ENCODE results near the gene SPA17.

The SPA17 gene

DNA sequence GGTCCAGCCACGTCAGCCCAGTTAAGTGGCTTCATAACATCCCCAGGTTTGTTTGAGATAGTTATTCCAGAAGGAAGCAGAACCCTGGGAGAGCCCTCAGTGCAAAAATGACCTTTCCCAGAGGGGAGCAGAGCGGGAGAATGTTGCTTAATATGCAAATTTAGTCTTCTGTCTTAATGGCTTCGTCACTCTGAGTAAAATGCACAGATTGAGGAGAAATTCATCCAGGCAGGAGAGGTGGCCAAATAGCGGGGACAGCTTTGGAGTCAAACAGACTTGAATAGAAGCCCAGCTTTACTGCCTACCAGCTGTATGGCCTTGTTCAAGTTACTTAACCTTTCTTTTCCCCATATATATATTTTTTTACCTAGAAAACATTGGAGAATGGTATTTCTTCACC, 53.8 kb downstream of the SPA17 start:
- no peak for DNase-seq

DNA sequence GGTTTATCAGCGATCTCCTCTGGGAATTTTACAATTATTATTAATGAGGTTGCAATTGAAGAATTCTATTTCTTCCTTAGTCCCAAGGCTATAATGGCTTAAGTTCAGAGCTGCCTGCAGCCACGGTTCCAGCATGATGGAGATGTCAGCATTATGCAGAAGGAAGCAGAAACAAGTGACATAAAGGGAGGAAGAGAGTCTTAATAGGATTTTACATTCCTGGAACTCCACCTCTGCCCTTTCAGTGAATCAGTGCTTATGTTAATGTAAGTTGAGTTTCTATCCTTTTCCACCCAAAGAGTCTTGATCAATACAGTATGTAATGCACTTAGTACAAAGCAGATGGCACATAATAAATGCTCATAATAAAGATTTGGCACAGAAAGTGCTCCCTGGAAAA, 54.4 kb downstream of the SPA17 start:
- DNase-seq, result no peak

- DNase-seq, result no peak
Measured at GRCh38 chr11:124729571-124729970, 55.9 kb downstream of the SPA17 start.

GRCh38 chr11:124732230-124732629, 58.5 kb downstream of the SPA17 start:
- DNase-seq, result no peak

GRCh38 chr11:124736736-124737135, 63.0 kb downstream of the SPA17 start:
- DNase-seq, result no peak

GRCh38 chr11:124737638-124738305, 64.1 kb downstream of the SPA17 start:
- no peak for DNase-seq

DNA sequence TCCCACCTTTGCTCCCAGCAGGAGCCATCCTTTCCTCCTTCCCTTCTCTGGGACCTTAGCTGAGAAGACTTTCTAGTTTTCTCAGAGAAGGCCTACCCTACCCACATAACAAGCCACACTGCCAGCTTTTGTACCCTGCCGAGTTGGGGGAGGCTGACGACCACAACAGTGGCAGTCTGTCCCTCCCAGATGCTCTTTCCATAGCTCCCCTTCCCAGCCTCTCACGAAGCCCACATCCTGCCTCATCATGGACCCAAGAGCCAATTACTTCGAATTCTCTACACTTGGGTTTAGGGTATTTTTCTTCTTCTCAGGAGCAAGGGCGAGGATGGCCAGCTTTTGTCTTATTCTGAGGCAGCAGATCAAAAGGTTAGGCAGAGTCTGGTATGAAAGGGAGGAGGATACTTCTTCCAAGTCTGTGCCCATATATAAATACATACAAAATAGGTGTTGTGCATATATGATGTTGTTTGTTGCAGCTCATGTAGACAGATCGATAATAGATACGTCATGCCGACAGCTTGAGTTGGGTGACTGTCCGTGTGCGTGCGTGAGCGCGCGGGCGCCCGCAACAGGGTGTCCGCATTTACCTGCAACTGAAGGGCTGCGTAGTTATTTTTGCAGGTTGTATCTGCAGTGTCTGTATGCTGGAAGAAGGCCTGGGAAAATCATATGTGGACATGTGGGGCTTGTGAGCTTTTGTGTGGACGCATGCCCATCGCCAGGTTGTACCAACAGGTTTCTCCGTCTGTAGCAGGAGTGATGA, 65.2 kb downstream of the SPA17 start:
- DNase-seq, result no peak

DNA sequence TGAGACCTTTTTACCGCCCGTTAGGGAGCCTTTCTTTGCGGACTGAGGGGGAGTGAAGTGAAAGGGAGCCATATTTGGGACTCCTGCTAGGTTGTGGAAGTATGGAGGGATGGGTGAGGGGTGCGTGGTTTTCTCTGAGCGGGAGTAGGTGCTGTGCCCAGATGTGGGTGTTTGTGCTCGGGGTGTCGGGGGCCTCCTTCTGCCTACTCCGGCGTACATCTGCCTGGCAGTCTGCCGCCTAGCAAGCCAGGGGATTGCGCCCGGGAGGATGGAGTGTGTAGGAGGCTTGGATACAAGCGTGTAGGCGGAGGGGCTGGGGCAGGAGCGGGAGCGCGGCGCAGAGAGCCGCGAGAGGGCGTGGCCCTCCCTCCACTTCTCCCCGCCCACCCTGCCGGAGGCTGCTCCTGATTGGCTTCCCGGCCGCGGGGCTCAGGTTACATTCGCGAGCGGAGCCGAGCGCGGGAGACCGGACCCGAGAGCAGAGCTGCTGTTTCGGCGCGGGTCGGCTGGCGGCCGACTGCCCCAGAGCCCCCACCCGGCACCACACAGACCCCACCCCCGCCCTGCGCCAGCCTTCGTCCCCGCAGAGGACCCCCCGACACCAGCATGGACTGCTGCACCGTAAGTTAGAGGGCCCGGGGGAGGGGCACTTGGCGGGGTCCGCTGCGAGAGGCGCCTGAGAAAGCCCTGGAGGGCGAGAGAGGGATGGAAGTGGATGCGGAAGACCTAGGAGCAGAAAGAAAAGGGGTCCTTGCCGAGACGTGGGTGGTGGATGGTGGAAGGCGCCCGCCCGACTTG, 66.0 kb downstream of the SPA17 start, which contains the start of gene NRGN:
TSS of gene NRGN (plus strand) at position 464 of the 798 bp plus-strand sequence. CDS start at position 607, 143 bp downstream.
- peak; percentile 76 for DNase-seq

GRCh38 chr11:124740277-124740882, 66.7 kb downstream of the SPA17 start:
- DNase-seq, result no peak

DNA sequence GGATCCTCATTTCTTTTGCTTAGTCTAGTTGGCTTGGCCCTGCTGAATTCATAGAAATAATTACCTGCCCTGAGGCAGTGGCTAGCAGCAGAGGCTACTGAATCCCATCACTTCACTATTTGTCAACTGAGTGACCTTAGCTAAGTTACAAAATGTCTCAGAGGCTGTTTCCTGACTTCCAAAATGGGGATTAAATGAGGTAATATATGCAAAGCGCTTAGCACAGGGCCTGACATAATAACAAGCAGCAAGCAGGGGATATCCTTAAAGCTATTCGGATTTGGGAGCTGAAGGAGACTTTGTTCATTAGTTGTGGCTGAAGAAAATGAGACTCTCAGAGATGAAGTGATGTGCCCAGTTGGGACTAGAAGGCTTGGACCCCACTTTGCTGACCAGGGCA, 68.9 kb downstream of the SPA17 start:
- no peak for DNase-seq

- DNase-seq, result no peak
Measured at GRCh38 chr11:124743050-124743449, 69.3 kb downstream of the SPA17 start.

DNA sequence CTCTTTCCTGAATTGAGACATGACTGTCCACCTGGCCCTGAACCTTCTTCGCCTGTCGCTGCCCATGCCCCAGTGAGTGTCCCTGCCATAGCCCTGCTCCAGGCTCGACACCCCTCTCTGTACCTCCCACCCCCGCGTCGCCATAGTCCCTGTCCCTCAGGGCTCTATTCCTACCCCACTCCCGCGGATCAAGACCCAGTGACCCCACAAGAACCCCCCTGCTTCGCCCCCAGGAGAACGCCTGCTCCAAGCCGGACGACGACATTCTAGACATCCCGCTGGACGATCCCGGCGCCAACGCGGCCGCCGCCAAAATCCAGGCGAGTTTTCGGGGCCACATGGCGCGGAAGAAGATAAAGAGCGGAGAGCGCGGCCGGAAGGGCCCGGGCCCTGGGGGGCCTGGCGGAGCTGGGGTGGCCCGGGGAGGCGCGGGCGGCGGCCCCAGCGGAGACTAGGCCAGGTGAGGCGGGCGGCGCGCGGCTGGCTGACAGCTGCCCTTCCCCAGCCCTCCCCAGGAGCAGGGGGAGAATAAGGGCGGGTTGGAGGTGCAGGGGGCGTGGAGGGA, 71.6 kb downstream of the SPA17 start:
- no peak for DNase-seq

DNA sequence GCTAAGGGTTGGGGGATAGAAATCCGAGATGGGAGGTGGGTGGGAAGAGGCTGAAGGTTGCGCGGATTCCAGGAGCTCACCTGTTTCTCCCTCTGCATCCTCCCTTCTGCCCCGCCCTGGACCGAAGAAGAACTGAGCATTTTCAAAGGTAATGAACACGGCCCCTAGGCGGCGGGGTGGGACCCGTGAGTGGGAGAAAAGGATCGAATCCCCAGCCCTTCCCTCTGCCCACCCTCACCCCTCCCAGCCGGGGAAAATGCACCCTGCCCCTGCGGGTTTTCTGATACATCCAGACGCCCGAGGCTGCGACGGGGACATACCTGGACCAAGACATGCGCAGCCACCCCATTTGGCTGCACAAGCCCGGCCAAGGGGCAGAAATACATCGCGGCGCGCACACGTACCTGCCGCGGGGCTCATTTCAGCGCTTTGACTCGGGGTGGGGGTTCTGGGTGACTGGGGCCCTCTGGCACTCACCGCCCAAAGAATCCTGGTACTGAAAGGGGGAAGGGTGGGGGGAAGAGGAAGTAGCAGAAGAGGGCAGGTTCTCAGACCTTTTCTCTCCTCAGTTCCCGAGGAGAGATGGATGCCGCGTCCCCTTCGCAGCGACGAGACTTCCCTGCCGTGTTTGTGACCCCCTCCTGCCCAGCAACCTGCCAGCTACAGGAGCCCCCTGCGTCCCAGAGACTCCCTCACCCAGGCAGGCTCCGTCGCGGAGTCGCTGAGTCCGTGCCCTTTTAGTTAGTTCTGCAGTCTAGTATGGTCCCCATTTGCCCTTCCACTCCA, 72.3 kb downstream of the SPA17 start:
- DNase-seq, result no peak

DNA sequence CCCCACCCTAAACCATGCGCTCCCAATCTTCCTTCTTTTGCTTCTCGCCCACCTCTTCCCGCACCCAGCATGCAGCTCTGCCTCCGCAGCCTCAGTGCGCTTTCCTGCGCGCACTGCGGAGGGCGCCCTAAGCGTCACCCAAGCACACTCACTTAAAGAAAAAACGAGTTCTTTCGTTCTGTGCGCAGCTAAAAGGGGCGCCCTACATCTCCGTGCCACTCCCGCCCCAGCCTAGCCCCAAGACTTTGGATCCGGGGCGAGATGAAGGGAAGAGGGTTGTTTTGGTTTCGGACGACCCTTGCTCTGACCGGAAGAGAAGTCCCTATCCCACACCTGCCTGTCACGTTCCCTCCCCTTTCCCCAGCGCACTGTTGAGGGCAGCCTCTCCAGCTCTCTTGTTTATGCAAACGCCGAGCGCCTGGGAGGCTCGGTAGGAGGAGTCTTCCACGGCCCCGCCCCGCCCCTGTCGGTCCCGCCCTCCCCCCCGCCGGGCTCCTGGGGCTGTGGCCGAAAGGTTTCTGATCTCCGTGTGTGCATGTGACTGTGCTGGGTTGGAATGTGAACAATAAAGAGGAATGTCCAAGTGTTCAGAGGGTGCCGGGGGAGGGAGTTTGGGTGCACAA, 73.0 kb downstream of the SPA17 start:
- DNase-seq, result no peak
